K562 (cell line): ENCODE measurements around the gene DGLUCY. TPM values are rescaled to one million over a fixed set of nuclear protein-coding genes. Genes with fewer than 3 reads are reported as not detected.

ENCODE experiments used
- ARID4B ChIP-seq: sonication (generic); formaldehyde crosslinking; IDR thresholded peaks from 2 replicates; pipeline ENCODE4 v1.8.0; 2022; ENCODE audit warnings: mild to moderate bottlenecking, missing genetic modification reagents
- ATF7 ChIP-seq: fragments of 450-650 bp; IDR thresholded peaks from 2 replicates; pipeline ENCODE4 v1.7.1; 2014; ENCODE audit warnings: mild to moderate bottlenecking, moderate library complexity
- CAMTA2 ChIP-seq: fragments of 250-450 bp; sonication (Bioruptor Pico); conservative IDR thresholded peaks from 2 replicates; pipeline ENCODE4 v1.5.1; 2022
- CC2D1A ChIP-seq: fragments of 450-650 bp; IDR thresholded peaks from 2 replicates; pipeline ENCODE4 v1.6.1; 2017; ENCODE audit warnings: mild to moderate bottlenecking
- ERF ChIP-seq: fragments of 450-650 bp; formaldehyde crosslinking; IDR thresholded peaks from 2 replicates; pipeline ENCODE4 v1.4.0; 2020; ENCODE audit warnings: mild to moderate bottlenecking, mixed read lengths
- NR2C2 ChIP-seq, 2 experiments: fragments of 200-800 bp in 1 of 2; sonication (Bioruptor generic) in 1 of 2; sonication (generic) in 1 of 2; formaldehyde crosslinking in 1 of 2; IDR thresholded peaks; 2 replicates each; pipeline versions ENCODE4 v1.6.1 to v1.8.0; 2016 to 2022; ENCODE audit warnings: mild to moderate bottlenecking in 1 of 2, missing compliant biosample characterization in 1 of 2, missing genetic modification characterization in 1 of 2, missing genetic modification reagents in 1 of 2
- PTBP1 ChIP-seq: fragments of 200-400 bp; formaldehyde crosslinking; IDR thresholded peaks from 2 replicates; pipeline ENCODE4 v1.6.1; 2017; ENCODE audit warnings: low read depth, low read length
- ZFP91 ChIP-seq: sonication (generic); formaldehyde crosslinking; IDR thresholded peaks from 2 replicates; pipeline ENCODE4 v1.8.0; 2022; ENCODE audit warnings: mild to moderate bottlenecking, missing genetic modification reagents
- polyA plus RNA-seq, 8 experiments: library from polyadenylated mRNA; depleted of rRNA in 4 of 8; stranded (reverse) in 5 of 8; unstranded in 3 of 8; fragments of >200 nt; fragmentation: Nextera tagmentation in 2 of 8; fragmentation: Illumina TruSeq in 1 of 8; extraction: Ambion mirVana in 2 of 8; extraction: Trizol in 1 of 8; gene quantifications; 2 replicates each; pipeline versions ENCODE4 v1.2.1 to v1.2.3, GENCODE V29; 2011 to 2014; ENCODE audit warnings: inconsistent platforms in 1 of 8, missing spikeins in 1 of 8
- total RNA-seq, 7 experiments: library from RNA; depleted of rRNA in 6 of 7; stranded (reverse); fragments of >200 nt in 6 of 7; fragmentation: Illumina TruSeq in 2 of 7; extraction: Trizol in 2 of 7; gene quantifications; 2 replicates each; pipeline versions ENCODE4 v1.2.1 to v1.2.3, GENCODE V29; 2011 to 2021; ENCODE audit warnings: low replicate concordance in 1 of 7
- TF ChIP-seq, protein P1 (sequence below): sonication (generic); formaldehyde crosslinking; IDR thresholded peaks from 2 replicates; pipeline ENCODE4 v1.8.0; 2023; ENCODE audit warnings: mild to moderate bottlenecking, missing genetic modification reagents

DGLUCY gene
- total and polyA plus RNA-seq, 9 of the 15 experiments (the other 6 are each of a cell fraction or from before 2014, with no cell fraction given): 9.9 to 28.4 (median 21.0) TPM

DNA sequence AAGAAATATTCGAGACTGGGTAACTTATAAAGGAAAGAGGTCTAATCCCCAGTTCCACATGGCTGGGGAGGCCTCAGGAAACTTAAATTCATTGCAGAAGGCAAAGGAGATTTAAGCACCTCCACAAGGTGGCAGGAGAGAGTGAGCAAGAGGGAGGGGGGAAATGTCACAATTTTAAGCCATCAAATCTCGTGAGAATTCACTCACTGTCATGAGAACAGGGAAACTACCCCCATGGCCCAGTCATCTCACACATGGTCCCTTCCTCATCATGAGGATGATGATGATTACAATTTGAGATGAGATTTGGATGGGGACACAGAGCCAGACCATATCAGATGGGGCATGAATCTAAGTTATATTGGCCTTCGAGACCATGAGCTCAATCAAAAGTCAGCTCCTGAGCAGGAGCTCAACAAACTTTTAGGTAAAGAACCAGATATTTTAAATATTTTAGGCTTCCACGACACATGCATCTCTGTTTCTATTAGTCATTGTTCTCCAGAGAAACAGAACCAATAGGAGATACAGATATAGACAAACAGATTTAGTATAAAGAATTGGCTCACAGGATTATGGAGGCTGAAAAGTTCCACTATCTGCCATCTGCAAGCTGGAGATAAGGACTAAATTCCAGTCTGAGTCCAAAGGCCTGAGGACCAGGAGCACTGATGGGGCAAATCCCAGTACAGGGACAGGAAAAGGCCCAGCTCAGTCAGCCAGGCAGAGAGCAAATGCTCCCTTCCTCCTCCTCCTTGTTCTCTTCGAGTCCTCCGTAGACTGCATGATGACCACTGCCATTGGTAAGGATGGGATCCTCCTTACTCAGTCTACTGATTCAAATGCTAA is 24.9 kb downstream of the DGLUCY start (continued):
- TF ChIP-seq ZFP91 (CRISPR knock-in tag) (no peak), CC2D1A (peak; percentile 11; the same call in 1 of the 2 replicates), ERF (CRISPR knock-in tag) (no peak), ATF7 (no peak), PTBP1 (no peak), ARID4B (no peak), CAMTA2 (CRISPR knock-in tag) (no peak), NR2C2 (CRISPR knock-in tag; IDR thresholded peaks at IDR 0.05) (no peak), NR2C2 (tag; IDR thresholded peaks at IDR 0.05) (no peak)
- TF ChIP-seq, protein P1, sequence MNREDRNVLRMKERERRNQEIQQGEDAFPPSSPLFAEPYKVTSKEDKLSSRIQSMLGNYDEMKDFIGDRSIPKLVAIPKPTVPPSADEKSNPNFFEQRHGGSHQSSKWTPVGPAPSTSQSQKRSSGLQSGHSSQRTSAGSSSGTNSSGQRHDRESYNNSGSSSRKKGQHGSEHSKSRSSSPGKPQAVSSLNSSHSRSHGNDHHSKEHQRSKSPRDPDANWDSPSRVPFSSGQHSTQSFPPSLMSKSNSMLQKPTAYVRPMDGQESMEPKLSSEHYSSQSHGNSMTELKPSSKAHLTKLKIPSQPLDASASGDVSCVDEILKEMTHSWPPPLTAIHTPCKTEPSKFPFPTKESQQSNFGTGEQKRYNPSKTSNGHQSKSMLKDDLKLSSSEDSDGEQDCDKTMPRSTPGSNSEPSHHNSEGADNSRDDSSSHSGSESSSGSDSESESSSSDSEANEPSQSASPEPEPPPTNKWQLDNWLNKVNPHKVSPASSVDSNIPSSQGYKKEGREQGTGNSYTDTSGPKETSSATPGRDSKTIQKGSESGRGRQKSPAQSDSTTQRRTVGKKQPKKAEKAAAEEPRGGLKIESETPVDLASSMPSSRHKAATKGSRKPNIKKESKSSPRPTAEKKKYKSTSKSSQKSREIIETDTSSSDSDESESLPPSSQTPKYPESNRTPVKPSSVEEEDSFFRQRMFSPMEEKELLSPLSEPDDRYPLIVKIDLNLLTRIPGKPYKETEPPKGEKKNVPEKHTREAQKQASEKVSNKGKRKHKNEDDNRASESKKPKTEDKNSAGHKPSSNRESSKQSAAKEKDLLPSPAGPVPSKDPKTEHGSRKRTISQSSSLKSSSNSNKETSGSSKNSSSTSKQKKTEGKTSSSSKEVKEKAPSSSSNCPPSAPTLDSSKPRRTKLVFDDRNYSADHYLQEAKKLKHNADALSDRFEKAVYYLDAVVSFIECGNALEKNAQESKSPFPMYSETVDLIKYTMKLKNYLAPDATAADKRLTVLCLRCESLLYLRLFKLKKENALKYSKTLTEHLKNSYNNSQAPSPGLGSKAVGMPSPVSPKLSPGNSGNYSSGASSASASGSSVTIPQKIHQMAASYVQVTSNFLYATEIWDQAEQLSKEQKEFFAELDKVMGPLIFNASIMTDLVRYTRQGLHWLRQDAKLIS (CRISPR knock-in tag): no peak
